CD4-positive, alpha-beta T cell treated with Interleukin-1 beta for 1 hour (primary cell): ENCODE measurements around the gene BTAF1.
"Not testable (repeated sequence)": the region's sequence is repeated elsewhere in the genome, so short reads cannot be mapped to it uniquely, and the experiment has no call there.

Source experiments
- DNase-seq, 2 donors: peaks; one replicate each; pipeline ENCODE4 v3.0.0-alpha.2; 2020 to 2022

BTAF1 gene

GRCh38 chr10:91980319-91980718 lies 56.7 kb downstream of the BTAF1 start:
- no peak for DNase-seq

GRCh38 chr10:91983416-91983815 lies 59.8 kb downstream of the BTAF1 start:
- no peak for DNase-seq

GRCh38 chr10:91987397-91988037 lies 63.9 kb downstream of the BTAF1 start:
- no peak for DNase-seq

- DNase-seq: no peak
Observed at GRCh38 chr10:91992031-91992430, 68.5 kb downstream of the BTAF1 start.

GRCh38 chr10:91996266-91996665 lies 72.7 kb downstream of the BTAF1 start:
- no peak for DNase-seq

GRCh38 chr10:92001581-92001980 lies 78.0 kb downstream of the BTAF1 start:
- no peak for DNase-seq

- DNase-seq: no peak
Observed at GRCh38 chr10:92001995-92002394, 78.4 kb downstream of the BTAF1 start.

- no peak for DNase-seq
Observed at GRCh38 chr10:92003258-92003657, 79.7 kb downstream of the BTAF1 start.

- DNase-seq: no peak
Observed at GRCh38 chr10:92005978-92006377, 82.4 kb downstream of the BTAF1 start.

- DNase-seq: no peak
Observed at GRCh38 chr10:92009445-92009844, 85.9 kb downstream of the BTAF1 start.

- no peak for DNase-seq
Observed at GRCh38 chr10:92010047-92010735, 86.6 kb downstream of the BTAF1 start.

- DNase-seq: no peak
Observed at GRCh38 chr10:92011560-92012214, 88.1 kb downstream of the BTAF1 start.

- no peak for DNase-seq
Observed at GRCh38 chr10:92014620-92015019, 91.0 kb downstream of the BTAF1 start.

- DNase-seq: no peak
Observed at GRCh38 chr10:92024700-92025099, 101.1 kb downstream of the BTAF1 start.

GRCh38 chr10:92025340-92025739 lies 101.8 kb downstream of the BTAF1 start:
- not testable (repeated sequence) for DNase-seq

GRCh38 chr10:92027141-92027540 lies 103.6 kb downstream of the BTAF1 start:
- no peak for DNase-seq

- no peak for DNase-seq
Observed at GRCh38 chr10:92031580-92031979, 108.0 kb downstream of the BTAF1 start.

- DNase-seq: not testable (repeated sequence)
Observed at GRCh38 chr10:92033070-92033469, 109.5 kb downstream of the BTAF1 start.

GRCh38 chr10:92038949-92039348 lies 115.4 kb downstream of the BTAF1 start:
- DNase-seq: no peak

GRCh38 chr10:92042541-92042940 lies 119.0 kb downstream of the BTAF1 start:
- DNase-seq: no peak

GRCh38 chr10:92045641-92046106 lies 122.1 kb downstream of the BTAF1 start:
- DNase-seq: no peak

GRCh38 chr10:92047215-92047614 lies 123.6 kb downstream of the BTAF1 start:
- no peak for DNase-seq

GRCh38 chr10:92052088-92052487 lies 128.5 kb downstream of the BTAF1 start:
- no peak for DNase-seq

GRCh38 chr10:92052741-92053140 lies 129.2 kb downstream of the BTAF1 start:
- DNase-seq: no peak
